RWPE1 (cell line): ENCODE measurements around the gene ANO2.

Experiments used
- CTCF ChIA-PET: fragments of 350-600 bp; sonication (Branson Sonifier 250); formaldehyde crosslinking; extraction: SDS; loops from one replicate; lab custom pipeline; 2021; lab: Yijun Ruan, JAX
- POLR2A ChIA-PET: fragments of 400-600 bp; formaldehyde crosslinking; extraction: SDS; loops from one replicate; lab custom pipeline; 2020; ENCODE audit warnings: antibody characterized with exemption; ENCODE audit not compliant: low non-redundant PET; lab: Yijun Ruan, JAX
- DNase-seq: peaks from one replicate; pipeline ENCODE4 v3.0.0; 2012; ENCODE audit warnings: low spot score
- H3K27ac ChIP-seq: fragments of 450-650 bp; 2 replicates; pipeline ENCODE4 v1.5.1; 2017
- TF ChIP-seq, protein P1 (sequence below): fragments of 450-650 bp; conservative IDR thresholded peaks from 2 replicates; pipeline ENCODE4 v1.5.1; 2017; ENCODE audit warnings: low read depth, mild to moderate bottlenecking

Gene ANO2

DNA sequence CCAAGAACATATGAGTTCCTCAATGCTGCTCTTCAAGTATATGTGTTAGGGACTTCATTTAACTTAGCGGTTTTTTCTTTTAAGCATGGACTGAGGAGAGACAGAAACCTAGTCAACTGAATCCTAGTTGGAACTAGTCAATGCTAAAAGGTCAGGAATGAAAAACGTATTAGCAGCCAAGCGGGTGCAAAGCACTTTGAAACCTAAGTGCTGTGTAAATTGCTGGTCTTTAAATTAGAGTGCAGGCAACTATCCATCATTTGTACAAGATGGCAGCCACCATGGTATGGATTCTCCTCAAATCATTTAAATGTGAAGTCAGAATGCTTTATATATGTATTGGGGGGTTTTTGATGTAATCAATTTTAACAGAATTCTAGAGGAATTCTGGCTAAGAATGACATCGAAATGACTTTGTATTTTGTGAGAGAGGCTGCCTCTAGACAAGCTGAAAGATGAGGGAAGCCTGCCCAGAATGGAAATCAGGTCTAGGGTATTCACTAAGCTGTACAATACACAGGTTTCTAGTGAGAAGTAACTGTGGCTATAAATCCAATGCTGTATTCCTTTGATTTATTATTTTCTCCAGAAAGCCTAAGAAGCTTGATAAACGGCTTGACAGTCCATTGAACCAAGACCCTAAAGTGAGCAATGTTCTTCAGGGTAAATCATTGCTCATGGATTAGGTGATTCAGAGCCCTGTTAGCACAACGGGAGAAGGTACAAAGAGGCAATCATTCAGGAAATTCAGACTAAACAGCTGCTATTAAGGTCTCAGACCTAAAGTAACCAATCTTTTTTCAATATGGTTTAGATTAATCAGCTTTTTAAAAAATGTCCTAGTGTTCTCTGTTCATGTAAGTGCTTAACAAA, 198.8 kb downstream of the ANO2 start:
- CTCF ChIA-PET = interaction anchor here (1.4 kb wide), 1 partner anchor 40 kb away, joined by 3 read pairs; no protein-coding TSS in a partner anchor
- no peak overlapping the region for H3K27ac ChIP-seq
- TF ChIP-seq, protein P1, sequence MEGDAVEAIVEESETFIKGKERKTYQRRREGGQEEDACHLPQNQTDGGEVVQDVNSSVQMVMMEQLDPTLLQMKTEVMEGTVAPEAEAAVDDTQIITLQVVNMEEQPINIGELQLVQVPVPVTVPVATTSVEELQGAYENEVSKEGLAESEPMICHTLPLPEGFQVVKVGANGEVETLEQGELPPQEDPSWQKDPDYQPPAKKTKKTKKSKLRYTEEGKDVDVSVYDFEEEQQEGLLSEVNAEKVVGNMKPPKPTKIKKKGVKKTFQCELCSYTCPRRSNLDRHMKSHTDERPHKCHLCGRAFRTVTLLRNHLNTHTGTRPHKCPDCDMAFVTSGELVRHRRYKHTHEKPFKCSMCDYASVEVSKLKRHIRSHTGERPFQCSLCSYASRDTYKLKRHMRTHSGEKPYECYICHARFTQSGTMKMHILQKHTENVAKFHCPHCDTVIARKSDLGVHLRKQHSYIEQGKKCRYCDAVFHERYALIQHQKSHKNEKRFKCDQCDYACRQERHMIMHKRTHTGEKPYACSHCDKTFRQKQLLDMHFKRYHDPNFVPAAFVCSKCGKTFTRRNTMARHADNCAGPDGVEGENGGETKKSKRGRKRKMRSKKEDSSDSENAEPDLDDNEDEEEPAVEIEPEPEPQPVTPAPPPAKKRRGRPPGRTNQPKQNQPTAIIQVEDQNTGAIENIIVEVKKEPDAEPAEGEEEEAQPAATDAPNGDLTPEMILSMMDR = no peak
- DNase-seq = no peak
- POLR2A ChIA-PET = no interaction called here

DNA sequence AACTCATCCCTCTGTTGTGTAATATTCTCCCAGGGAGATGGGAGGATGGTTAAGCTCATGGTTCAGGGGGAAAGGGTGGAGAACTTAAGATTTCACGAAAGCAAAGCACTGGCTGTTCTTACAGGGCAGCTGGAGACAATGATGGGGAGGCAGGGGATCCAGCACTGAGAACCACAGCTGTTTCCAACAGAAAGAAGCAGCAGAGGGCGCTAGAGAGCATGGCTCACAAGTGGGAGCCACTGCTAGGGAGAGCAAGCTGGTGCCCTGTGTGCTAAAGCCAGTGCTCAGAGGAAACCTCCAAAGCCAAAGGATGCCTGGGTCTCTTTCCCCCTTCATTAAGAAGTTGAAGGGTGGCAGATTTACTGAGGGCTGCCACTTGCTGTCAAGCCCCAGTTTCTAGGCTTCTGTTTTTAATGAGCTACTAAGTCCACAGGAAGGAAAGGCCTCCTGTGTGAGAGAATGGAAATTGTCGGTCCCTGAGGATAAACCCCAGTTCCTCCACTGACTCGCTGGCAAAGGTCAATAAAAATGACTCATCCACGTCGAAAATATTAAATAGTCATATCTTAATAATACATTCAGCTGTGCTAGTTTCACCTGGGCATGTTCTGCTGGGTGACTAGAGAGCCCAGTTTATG, 199.7 kb downstream of the ANO2 start:
- ChIA-PET CTCF (interaction anchor here (0.5 to 1.4 kb wide), 9 partner anchors 29 to 704 kb away, joined by 3 to 4 read pairs (median 3); no protein-coding TSS in a partner anchor), POLR2A (no interaction called here)
- no peak overlapping the region for H3K27ac ChIP-seq
- DNase-seq = peak; percentile 48
- TF ChIP-seq, protein P1 = no peak

DNA sequence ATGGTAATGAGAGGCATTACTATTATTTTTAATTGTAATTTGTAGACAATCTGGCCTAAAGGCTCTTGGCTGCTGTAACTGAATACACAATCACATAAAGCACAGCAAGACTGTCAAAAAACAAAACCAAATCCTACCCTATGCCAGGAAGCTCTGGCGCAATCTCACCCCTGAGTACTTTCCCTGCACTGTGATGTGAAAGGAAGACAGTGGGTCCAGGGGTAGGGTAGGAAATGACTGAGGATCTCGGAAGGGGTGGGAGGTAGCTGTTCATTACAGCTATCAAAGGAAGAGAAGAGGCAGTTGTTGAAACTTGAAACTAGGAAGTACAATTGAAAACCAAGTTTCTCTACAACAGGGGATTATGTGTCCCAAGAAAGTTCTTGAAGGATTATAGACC, 202.8 kb downstream of the ANO2 start:
- no peak for DNase-seq
- ChIA-PET CTCF (interaction anchor here (0.6 kb wide), 1 partner anchor 41 kb away, joined by 3 read pairs; no protein-coding TSS in a partner anchor), POLR2A (no interaction called here)
- H3K27ac ChIP-seq = no peak overlapping the region
- TF ChIP-seq, protein P1 = no peak

DNA sequence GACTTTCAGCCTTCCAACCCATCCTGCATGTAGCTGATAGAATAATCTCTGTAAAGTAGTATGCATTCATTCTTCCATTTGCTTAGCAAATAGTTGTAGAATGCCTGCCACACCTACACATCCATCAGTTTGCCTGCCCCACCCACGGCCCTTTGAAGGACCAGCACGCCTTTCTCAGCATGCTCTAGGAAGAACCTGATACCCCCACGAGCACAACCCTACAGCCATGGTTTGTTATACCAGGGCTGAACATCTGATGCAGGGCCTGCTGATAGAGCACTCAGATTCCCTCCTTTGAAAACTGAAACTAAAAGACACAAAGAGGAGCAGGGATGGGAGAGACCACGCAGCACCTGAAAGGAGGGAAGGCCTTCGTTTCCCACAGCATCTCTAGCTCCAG, 205.1 kb downstream of the ANO2 start:
- CTCF ChIA-PET = no interaction called here
- no peak for DNase-seq
- TF ChIP-seq, protein P1 = no peak
- H3K27ac ChIP-seq = no peak overlapping the region
- POLR2A ChIA-PET = no interaction called here

DNA sequence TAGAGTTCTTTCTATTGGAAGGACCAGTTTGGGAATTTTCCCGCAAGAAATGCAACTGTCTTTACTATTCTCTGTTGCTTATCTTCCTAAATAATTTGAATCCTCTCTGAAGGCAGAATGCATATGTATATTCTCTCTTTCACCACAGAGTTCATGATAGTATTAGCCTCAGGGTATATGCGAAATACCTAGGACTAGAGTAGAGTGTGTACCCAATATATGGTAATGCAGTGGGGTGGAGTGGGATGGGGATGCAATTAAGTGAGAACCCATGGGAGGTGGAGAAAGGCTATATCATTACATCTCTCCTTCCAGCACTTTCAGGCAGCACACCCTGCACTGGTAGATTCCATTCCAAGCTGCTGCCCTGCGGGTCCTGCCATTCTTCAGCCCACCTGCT, 207.3 kb downstream of the ANO2 start:
- H3K27ac ChIP-seq = no peak overlapping the region
- no peak for DNase-seq
- TF ChIP-seq, protein P1 = no peak
- ChIA-PET POLR2A (no interaction called here), CTCF (no interaction called here)

DNA sequence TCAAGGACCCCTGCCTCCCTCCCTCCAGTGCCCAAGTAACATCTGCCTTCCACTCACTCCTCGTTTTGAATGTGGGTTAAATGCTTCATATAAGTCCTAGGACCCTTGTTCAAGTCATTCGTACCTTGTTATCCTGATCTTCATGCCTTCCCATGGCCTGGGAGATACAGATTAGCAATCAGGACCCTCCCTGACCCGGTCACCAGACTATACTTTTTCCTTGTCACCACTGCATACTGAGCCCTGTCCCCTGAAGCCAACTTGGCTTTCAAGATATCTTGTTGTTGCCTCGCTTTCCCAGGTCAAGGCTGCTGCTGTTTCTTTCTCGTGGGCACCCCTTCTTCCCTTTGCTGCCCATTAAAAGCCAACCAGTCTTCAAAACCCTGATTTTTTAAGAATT, 208.5 kb downstream of the ANO2 start:
- TF ChIP-seq, protein P1 = no peak
- no peak for DNase-seq
- H3K27ac ChIP-seq = no peak overlapping the region
- ChIA-PET POLR2A (no interaction called here), CTCF (no interaction called here)
